Neural crest cell (in vitro differentiated cells): Measurements from ENCODE around the gene CHST11. TPM values are rescaled to one million over a fixed set of nuclear protein-coding genes. Genes with fewer than 3 reads are reported as not detected.

Experiments used
- DNase-seq: peaks from one replicate; pipeline ENCODE4 v3.0.0; 2021; ENCODE audit warnings: low read depth, mixed read lengths, low spot score
- H3K27ac Mint-ChIP-seq: one replicate; pipeline ENCODE4 v1.8.0; 2021; ENCODE audit warnings: mild to moderate bottlenecking, mixed read lengths; ENCODE audit not compliant: unreplicated experiment
- H3K27me3 Mint-ChIP-seq: 2 replicates; pipeline ENCODE4 v1.8.0; 2021; ENCODE audit warnings: low read depth, mild to moderate bottlenecking, mixed read lengths
- H3K36me3 Mint-ChIP-seq: 2 replicates; pipeline ENCODE4 v1.8.0; 2021; ENCODE audit warnings: low read depth, mild to moderate bottlenecking, mixed read lengths
- H3K4me1 Mint-ChIP-seq: 2 replicates; pipeline ENCODE4 v1.8.0; 2021; ENCODE audit warnings: mixed read lengths
- H3K4me3 Mint-ChIP-seq: one replicate; pipeline ENCODE4 v1.8.0; 2021; ENCODE audit warnings: mild to moderate bottlenecking, mixed read lengths
- H3K9me3 Mint-ChIP-seq: 2 replicates; pipeline ENCODE4 v1.8.0; 2021; ENCODE audit warnings: mixed read lengths
- total RNA-seq: library from RNA; stranded (reverse); gene quantifications from 2 replicates; pipeline ENCODE4 v1.2.1, GENCODE V29; 2021
- TF ChIP-seq, protein P1 (sequence below): fragments of 200-600 bp; sonication (generic); conservative IDR thresholded peaks from 2 replicates; pipeline ENCODE4 v1.5.0; 2021; ENCODE audit warnings: antibody characterized with exemption, mild to moderate bottlenecking

Gene CHST11
- total RNA-seq, 1 donor from 2014 or later, result 10.0 TPM

DNA sequence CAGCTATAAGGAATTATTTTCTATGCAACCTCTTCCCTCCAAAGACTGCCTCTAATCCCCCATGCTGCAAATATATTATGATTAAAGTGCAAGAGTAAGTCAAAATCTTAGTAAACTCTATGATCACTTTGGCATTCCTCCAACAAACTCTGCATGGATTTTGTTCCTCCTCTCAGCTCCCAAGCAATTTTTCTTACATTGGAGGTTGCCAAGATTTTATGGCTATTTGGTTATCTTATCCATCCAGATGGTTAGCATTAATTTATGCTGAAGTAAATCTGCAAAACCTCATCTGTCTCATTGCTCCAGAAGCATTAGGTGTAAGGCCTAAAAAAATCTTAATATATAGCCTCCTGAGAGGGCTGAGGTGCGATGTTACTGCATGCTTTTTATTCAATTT, 228.1 kb downstream of the CHST11 start:
- H3K27me3 Mint-ChIP-seq, result no peaks in the 10 kb centered on the region

GRCh38 chr12:104685366-104685765, 228.6 kb downstream of the CHST11 start:
- Mint-ChIP-seq H3K4me1 (no peaks in the 10 kb centered on the region), H3K4me3 (no peak overlapping the region), H3K9me3 (no peaks in the 10 kb centered on the region), H3K27ac (no peak overlapping the region), H3K36me3 (no peaks in the 10 kb centered on the region), H3K27me3 (no peaks in the 10 kb centered on the region)
- DNase-seq, result no peak
- TF ChIP-seq, protein P1, sequence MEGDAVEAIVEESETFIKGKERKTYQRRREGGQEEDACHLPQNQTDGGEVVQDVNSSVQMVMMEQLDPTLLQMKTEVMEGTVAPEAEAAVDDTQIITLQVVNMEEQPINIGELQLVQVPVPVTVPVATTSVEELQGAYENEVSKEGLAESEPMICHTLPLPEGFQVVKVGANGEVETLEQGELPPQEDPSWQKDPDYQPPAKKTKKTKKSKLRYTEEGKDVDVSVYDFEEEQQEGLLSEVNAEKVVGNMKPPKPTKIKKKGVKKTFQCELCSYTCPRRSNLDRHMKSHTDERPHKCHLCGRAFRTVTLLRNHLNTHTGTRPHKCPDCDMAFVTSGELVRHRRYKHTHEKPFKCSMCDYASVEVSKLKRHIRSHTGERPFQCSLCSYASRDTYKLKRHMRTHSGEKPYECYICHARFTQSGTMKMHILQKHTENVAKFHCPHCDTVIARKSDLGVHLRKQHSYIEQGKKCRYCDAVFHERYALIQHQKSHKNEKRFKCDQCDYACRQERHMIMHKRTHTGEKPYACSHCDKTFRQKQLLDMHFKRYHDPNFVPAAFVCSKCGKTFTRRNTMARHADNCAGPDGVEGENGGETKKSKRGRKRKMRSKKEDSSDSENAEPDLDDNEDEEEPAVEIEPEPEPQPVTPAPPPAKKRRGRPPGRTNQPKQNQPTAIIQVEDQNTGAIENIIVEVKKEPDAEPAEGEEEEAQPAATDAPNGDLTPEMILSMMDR, result no peak

More for the DNA sequence above, 228.1 kb downstream of the CHST11 start:
- DNase-seq, result no peak
- Mint-ChIP-seq H3K27ac (no peak overlapping the region), H3K36me3 (no peaks in the 10 kb centered on the region), H3K9me3 (no peaks in the 10 kb centered on the region), H3K4me3 (no peak overlapping the region), H3K4me1 (no peaks in the 10 kb centered on the region)
- TF ChIP-seq, protein P1, result no peak

DNA sequence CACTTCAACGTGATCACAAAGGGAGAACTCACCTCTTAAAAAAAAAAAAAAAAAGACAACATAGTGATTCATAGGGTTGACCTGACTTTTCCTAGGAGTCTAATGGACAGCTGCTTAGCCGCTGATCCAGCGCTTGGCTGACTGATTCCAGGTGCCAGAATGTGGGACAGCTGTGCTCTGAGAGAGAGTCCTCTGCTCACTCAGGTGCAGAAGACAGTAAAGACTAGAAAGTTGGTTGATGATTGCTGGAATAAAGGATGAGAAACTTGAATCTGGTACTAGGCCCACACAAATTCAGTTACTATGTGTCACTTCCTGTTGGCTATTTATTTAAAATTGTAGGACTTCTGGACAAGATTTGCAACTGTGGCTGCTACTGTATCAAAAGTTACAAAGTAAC, 229.4 kb downstream of the CHST11 start:
- H3K36me3 Mint-ChIP-seq, result no peaks in the 10 kb centered on the region
- H3K4me3 Mint-ChIP-seq, result no peak overlapping the region
- DNase-seq, result no peak
- H3K27ac Mint-ChIP-seq, result no peak overlapping the region
- H3K4me1 Mint-ChIP-seq, result no peaks in the 10 kb centered on the region
- TF ChIP-seq, protein P1, result no peak
- H3K9me3 Mint-ChIP-seq, result no peaks in the 10 kb centered on the region
- no peaks in the 10 kb centered on the region for H3K27me3 Mint-ChIP-seq

GRCh38 chr12:104687823-104688573, 231.2 kb downstream of the CHST11 start:
- TF ChIP-seq, protein P1, result no peak

GRCh38 chr12:104689635-104690034, 232.9 kb downstream of the CHST11 start:
- H3K4me1 Mint-ChIP-seq, result no peaks in the 10 kb centered on the region
- peaks cover 4% of the 10 kb centered on the region for H3K36me3 Mint-ChIP-seq
- no peak overlapping the region for H3K27ac Mint-ChIP-seq
- TF ChIP-seq, protein P1, result no peak
- no peaks in the 10 kb centered on the region for H3K27me3 Mint-ChIP-seq
- H3K9me3 Mint-ChIP-seq, result peaks cover 4% of the 10 kb centered on the region
- DNase-seq, result no peak
- no peak overlapping the region for H3K4me3 Mint-ChIP-seq

More at GRCh38 chr12:104687823-104688573, 231.2 kb downstream of the CHST11 start:
- H3K9me3 Mint-ChIP-seq, result peaks cover 2% of the 10 kb centered on the region
- no peaks in the 10 kb centered on the region for H3K4me1 Mint-ChIP-seq
- no peak overlapping the region for H3K27ac Mint-ChIP-seq
- DNase-seq, result no peak
- H3K36me3 Mint-ChIP-seq, result peaks cover 2% of the 10 kb centered on the region
- no peaks in the 10 kb centered on the region for H3K27me3 Mint-ChIP-seq
- no peak overlapping the region for H3K4me3 Mint-ChIP-seq
